Measurements from ENCODE around the gene MAML3.

The MAML3 gene

GRCh38 chr4:140115140-140115539 lies 38.8 kb downstream of the MAML3 start:
- Histone ChIP-seq H3K27ac (ENCODE audit: low read depth, low read length) (no peak overlapping the region), H3K4me1 (ENCODE audit: control insufficient read depth, low read length) (peaks cover 28% of the 10 kb centered on the region), H3K36me3 (ENCODE audit: control insufficient read depth, low read length) (no peaks in the 10 kb centered on the region), H4K20me1 (ENCODE audit: control insufficient read depth, insufficient read depth, low read depth, low read length) (no peaks in the 10 kb centered on the region), H3K79me2 (ENCODE audit: control insufficient read depth, low read length) (peaks cover 8% of the 10 kb centered on the region; the same call in 1 of the 2 replicates), H3F3A (ENCODE audit: control insufficient read depth, insufficient read depth) (no peaks in the 10 kb centered on the region; the same call in 1 of the 2 replicates), H3K27me3 (ENCODE audit: control insufficient read depth, low read length) (no peaks in the 10 kb centered on the region), H3K4me2 (ENCODE audit: low read length) (peak overlapping the region; percentile 3; the same call in 1 of the 2 replicates), H3K4me3 (ENCODE audit: low read length) (no peak overlapping the region), H3K9me3 (ENCODE audit: control insufficient read depth, insufficient read depth, low read length) (no peaks in the 10 kb centered on the region), H3K9me2 (replicated peaks; ENCODE audit: control insufficient read depth, low read length) (no peaks in the 10 kb centered on the region)
- TF ChIP-seq CTCF (IDR thresholded peaks at IDR 0.05; ENCODE audit: low read depth, low read length, poor library complexity, severe bottlenecking) (no peak), EZH2phosphoT487 (IDR thresholded peaks at IDR 0.05; ENCODE audit: borderline replicate concordance, low read length) (no peak)

GRCh38 chr4:140113653-140114052 lies 40.3 kb downstream of the MAML3 start:
- Histone ChIP-seq H3K9me2 (replicated peaks; ENCODE audit: control insufficient read depth, low read length) (no peaks in the 10 kb centered on the region), H3K4me3 (ENCODE audit: low read length) (no peak overlapping the region), H3K27ac (ENCODE audit: low read depth, low read length) (no peak overlapping the region), H3K4me1 (ENCODE audit: control insufficient read depth, low read length) (peaks cover 40% of the 10 kb centered on the region), H3F3A (ENCODE audit: control insufficient read depth, insufficient read depth) (no peaks in the 10 kb centered on the region; the same call in 1 of the 2 replicates), H4K20me1 (ENCODE audit: control insufficient read depth, insufficient read depth, low read depth, low read length) (no peaks in the 10 kb centered on the region), H3K36me3 (ENCODE audit: control insufficient read depth, low read length) (no peaks in the 10 kb centered on the region), H3K79me2 (ENCODE audit: control insufficient read depth, low read length) (peaks cover 3% of the 10 kb centered on the region; the same call in 1 of the 2 replicates), H3K9me3 (ENCODE audit: control insufficient read depth, insufficient read depth, low read length) (no peaks in the 10 kb centered on the region), H3K4me2 (ENCODE audit: low read length) (no peak overlapping the region), H3K27me3 (ENCODE audit: control insufficient read depth, low read length) (no peaks in the 10 kb centered on the region)
- TF ChIP-seq CTCF (IDR thresholded peaks at IDR 0.05; ENCODE audit: low read depth, low read length, poor library complexity, severe bottlenecking): no peak

GRCh38 chr4:140112576-140112975 lies 41.4 kb downstream of the MAML3 start:
- TF ChIP-seq CTCF (IDR thresholded peaks at IDR 0.05; ENCODE audit: low read depth, low read length, poor library complexity, severe bottlenecking): no peak
- peaks cover 44% of the 10 kb centered on the region for H3K4me1 ChIP-seq (ENCODE audit: control insufficient read depth, low read length)
- no peak overlapping the region for H3K27ac ChIP-seq (ENCODE audit: low read depth, low read length)
- no peaks in the 10 kb centered on the region for H3K9me2 ChIP-seq (replicated peaks; ENCODE audit: control insufficient read depth, low read length)
- no peaks in the 10 kb centered on the region; the same call in 1 of the 2 replicates for H3F3A ChIP-seq (ENCODE audit: control insufficient read depth, insufficient read depth)
- peaks cover 10% of the 10 kb centered on the region; the same call in 1 of the 2 replicates for H3K79me2 ChIP-seq (ENCODE audit: control insufficient read depth, low read length)
- no peaks in the 10 kb centered on the region for H3K9me3 ChIP-seq (ENCODE audit: control insufficient read depth, insufficient read depth, low read length)
- H3K36me3 ChIP-seq (ENCODE audit: control insufficient read depth, low read length): no peaks in the 10 kb centered on the region
- no peaks in the 10 kb centered on the region for H3K27me3 ChIP-seq (ENCODE audit: control insufficient read depth, low read length)
- H3K4me3 ChIP-seq (ENCODE audit: low read length): no peak overlapping the region
- no peak overlapping the region for H3K4me2 ChIP-seq (ENCODE audit: low read length)
- no peaks in the 10 kb centered on the region for H4K20me1 ChIP-seq (ENCODE audit: control insufficient read depth, insufficient read depth, low read depth, low read length)

Measured in DOHH2 (cell line).